Fibroblast of lung (primary cell): ENCODE data around the gene OR10G3. TPM values are rescaled to one million over a fixed set of nuclear protein-coding genes. Genes with fewer than 3 reads are reported as not detected.

Source experiments
- DNase-seq, 2 donors: peaks; one replicate each; pipeline versions ENCODE4 v3.0.0 to v3.0.0-alpha.2; 2010; ENCODE audit warnings: low read depth in 2 of 2
- H2AFZ ChIP-seq: 2 replicates; pipeline ENCODE4 v1.5.1; 2012; ENCODE audit warnings: low read length, control low read depth, inconsistent platforms
- H3K27ac ChIP-seq: 2 replicates; pipeline ENCODE4 v1.5.1; 2011; ENCODE audit warnings: low read length, control low read depth; ENCODE audit not compliant: insufficient read depth
- H3K27me3 ChIP-seq: 2 replicates; pipeline ENCODE4 v1.5.1; 2011; ENCODE audit warnings: mild to moderate bottlenecking, low read length; ENCODE audit not compliant: control insufficient read depth, insufficient read depth
- H3K36me3 ChIP-seq: 2 replicates; pipeline ENCODE4 v1.5.1; 2011; ENCODE audit warnings: low read length; ENCODE audit not compliant: control insufficient read depth, insufficient read depth
- H3K4me1 ChIP-seq: 2 replicates; pipeline ENCODE4 v1.5.1; 2011; ENCODE audit warnings: low read length; ENCODE audit not compliant: control insufficient read depth, insufficient read depth; ENCODE audit errors: extremely low read depth
- H3K4me2 ChIP-seq: 2 replicates; pipeline ENCODE4 v1.5.1; 2011; ENCODE audit warnings: low read length, control low read depth; ENCODE audit not compliant: insufficient read depth; ENCODE audit errors: extremely low read depth
- H3K4me3 ChIP-seq, 4 experiments: fragments of 200-600 bp in 1 of 4; sonication (generic) in 1 of 4; replicated peaks in 1 of 4; 2 replicates each; pipeline ENCODE4 v1.5.1; 2011 to 2016; ENCODE audit warnings: low read length in 4 of 4, low read depth in 3 of 4, mild to moderate bottlenecking in 3 of 4, control low read depth in 2 of 4, inconsistent platforms in 1 of 4, mixed read lengths in 1 of 4; ENCODE audit not compliant: insufficient read depth in 1 of 4; ENCODE audit errors: control extremely low read depth in 1 of 4
- H3K79me2 ChIP-seq: 2 replicates; pipeline ENCODE4 v1.5.1; 2012; ENCODE audit warnings: mild to moderate bottlenecking, low read length, inconsistent platforms; ENCODE audit not compliant: control insufficient read depth, insufficient read depth
- H3K9ac ChIP-seq: 2 replicates; pipeline ENCODE4 v1.5.1; 2011; ENCODE audit warnings: mild to moderate bottlenecking, low read length, control low read depth; ENCODE audit not compliant: insufficient read depth
- H3K9me3 ChIP-seq: 2 replicates; pipeline ENCODE4 v1.5.1; 2012; ENCODE audit warnings: low read depth, low read length; ENCODE audit not compliant: control insufficient read depth, insufficient read depth
- H4K20me1 ChIP-seq: 2 replicates; pipeline ENCODE4 v1.5.1; 2011; ENCODE audit warnings: low read length; ENCODE audit not compliant: control insufficient read depth, insufficient read depth; ENCODE audit errors: extremely low read depth
- EZH2 ChIP-seq: IDR thresholded peaks from 2 replicates; pipeline ENCODE4 v1.5.1; 2012; ENCODE audit warnings: low read length, control low read depth, mild to moderate bottlenecking; ENCODE audit errors: missing control alignments
- polyA plus RNA-seq, 2 donors: library from polyadenylated mRNA; depleted of rRNA in 1 of 2; stranded (reverse) in 1 of 2; unstranded in 1 of 2; fragments of >200 nt; gene quantifications; 2 replicates each; pipeline ENCODE4 v1.2.1, GENCODE V29; 2011 to 2012; ENCODE audit warnings: missing spikeins in 1 of 2
- total RNA-seq: library from RNA; depleted of rRNA; stranded (reverse); fragments of >200 nt; gene quantifications from 2 replicates; pipeline ENCODE4 v1.2.1, GENCODE V29; 2014
- TF ChIP-seq, protein P1 (sequence below), 2 donors: IDR thresholded peaks in 1 of 2; conservative IDR thresholded peaks in 1 of 2; 1 replicate in 1 of 2; 2 replicates in 1 of 2; pipeline ENCODE4 v1.5.1; 2011 to 2012; ENCODE audit warnings: low read length in 2 of 2, control low read depth in 1 of 2, inconsistent platforms in 1 of 2, low read depth in 1 of 2, mild to moderate bottlenecking in 1 of 2

Gene OR10G3
- total and polyA plus RNA-seq, 2 donors (not counting 1 experiment from before 2014, with no cell fraction given), result not detected

DNA sequence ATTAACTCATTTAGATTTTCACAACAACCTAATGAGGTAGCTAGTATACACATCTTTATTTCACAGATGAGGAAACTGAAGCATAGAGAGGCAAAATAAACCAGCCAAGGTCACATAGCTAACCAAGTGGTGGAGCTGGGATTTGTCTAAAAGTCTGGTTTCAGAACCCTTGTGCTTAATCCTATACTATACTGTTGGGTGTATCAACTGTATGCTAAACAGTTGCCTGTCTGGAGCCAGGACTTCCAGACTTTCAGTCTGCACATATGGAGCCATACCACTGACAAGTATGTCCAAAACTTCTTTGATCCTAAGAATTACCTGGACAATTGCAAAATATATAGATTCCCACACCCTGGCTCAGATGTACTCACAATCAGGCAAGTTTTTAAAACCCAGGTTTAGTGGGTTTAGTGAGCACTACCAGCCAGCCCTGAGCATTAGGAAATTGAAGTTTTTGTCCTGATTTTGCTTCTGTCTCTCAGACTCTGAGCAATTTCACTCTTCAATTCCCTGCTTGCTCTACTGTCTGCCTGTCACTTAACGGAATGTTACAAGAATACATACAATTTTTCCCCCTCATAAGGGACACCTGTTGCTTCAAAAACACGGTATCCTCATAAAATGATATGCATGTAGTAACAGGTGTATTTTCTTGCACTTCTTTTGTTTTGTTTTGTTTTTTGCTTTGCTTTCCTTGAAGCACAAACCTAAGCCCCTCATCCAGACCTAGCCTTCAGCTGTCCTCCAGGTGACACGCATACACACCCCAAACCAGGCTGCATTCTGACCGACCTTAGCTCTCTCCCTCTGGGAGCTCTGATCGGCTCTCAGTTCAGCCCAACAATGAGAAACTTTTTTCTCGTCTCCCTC lies 44.1 kb downstream of the OR10G3 start:
- Histone ChIP-seq H2AFZ (no peak overlapping the region), H3K4me2 (no peak overlapping the region), H3K36me3 (no peaks in the 10 kb centered on the region), H3K4me1 (no peaks in the 10 kb centered on the region), H3K9ac (no peak overlapping the region), H3K4me3 (no peak overlapping the region), H3K27me3 (peaks cover 37% of the 10 kb centered on the region), H3K9me3 (no peaks in the 10 kb centered on the region), H4K20me1 (no peaks in the 10 kb centered on the region), H3K79me2 (no peaks in the 10 kb centered on the region), H3K27ac (no peak overlapping the region)
- DNase-seq, result no peak
- peak; percentile 66 for TF ChIP-seq EZH2
- TF ChIP-seq, protein P1, sequence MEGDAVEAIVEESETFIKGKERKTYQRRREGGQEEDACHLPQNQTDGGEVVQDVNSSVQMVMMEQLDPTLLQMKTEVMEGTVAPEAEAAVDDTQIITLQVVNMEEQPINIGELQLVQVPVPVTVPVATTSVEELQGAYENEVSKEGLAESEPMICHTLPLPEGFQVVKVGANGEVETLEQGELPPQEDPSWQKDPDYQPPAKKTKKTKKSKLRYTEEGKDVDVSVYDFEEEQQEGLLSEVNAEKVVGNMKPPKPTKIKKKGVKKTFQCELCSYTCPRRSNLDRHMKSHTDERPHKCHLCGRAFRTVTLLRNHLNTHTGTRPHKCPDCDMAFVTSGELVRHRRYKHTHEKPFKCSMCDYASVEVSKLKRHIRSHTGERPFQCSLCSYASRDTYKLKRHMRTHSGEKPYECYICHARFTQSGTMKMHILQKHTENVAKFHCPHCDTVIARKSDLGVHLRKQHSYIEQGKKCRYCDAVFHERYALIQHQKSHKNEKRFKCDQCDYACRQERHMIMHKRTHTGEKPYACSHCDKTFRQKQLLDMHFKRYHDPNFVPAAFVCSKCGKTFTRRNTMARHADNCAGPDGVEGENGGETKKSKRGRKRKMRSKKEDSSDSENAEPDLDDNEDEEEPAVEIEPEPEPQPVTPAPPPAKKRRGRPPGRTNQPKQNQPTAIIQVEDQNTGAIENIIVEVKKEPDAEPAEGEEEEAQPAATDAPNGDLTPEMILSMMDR (conservative IDR thresholded peaks at IDR 0.05 in 1 of 2, IDR thresholded peaks at IDR 0.05 in 1 of 2; ENCODE audit: low read depth in 1 of 2, low read length in 2 of 2), result no peak

DNA sequence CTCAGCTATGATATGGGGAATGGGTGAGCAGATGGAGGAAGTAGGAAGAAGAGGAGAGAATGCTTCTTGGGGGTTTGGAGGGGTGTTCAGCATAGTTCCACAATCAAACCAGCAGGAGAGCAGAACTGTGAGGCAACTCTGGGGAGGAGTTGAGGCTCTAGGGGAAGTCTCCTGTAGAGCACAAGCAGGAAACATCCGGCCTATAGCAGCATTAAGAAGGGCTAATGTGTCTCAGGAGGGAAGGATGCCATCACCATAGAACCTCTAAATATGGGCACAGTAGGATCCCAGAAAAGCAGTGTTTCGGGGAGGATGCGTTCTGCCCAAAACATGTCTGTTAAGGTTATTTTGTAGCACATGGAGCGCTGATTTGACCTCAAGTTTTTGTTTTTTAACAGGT lies 45.3 kb downstream of the OR10G3 start:
- Histone ChIP-seq H3K4me3 (no peak overlapping the region), H4K20me1 (no peaks in the 10 kb centered on the region), H3K9me3 (no peaks in the 10 kb centered on the region), H3K27ac (no peak overlapping the region), H3K9ac (no peak overlapping the region), H2AFZ (no peak overlapping the region), H3K4me2 (no peak overlapping the region), H3K79me2 (no peaks in the 10 kb centered on the region), H3K27me3 (peaks cover 37% of the 10 kb centered on the region), H3K4me1 (no peaks in the 10 kb centered on the region), H3K36me3 (no peaks in the 10 kb centered on the region)
- no peak for DNase-seq
- TF ChIP-seq EZH2, result no peak
- TF ChIP-seq, protein P1 (conservative IDR thresholded peaks at IDR 0.05 in 1 of 2, IDR thresholded peaks at IDR 0.05 in 1 of 2; ENCODE audit: low read depth in 1 of 2, low read length in 2 of 2), result no peak

DNA sequence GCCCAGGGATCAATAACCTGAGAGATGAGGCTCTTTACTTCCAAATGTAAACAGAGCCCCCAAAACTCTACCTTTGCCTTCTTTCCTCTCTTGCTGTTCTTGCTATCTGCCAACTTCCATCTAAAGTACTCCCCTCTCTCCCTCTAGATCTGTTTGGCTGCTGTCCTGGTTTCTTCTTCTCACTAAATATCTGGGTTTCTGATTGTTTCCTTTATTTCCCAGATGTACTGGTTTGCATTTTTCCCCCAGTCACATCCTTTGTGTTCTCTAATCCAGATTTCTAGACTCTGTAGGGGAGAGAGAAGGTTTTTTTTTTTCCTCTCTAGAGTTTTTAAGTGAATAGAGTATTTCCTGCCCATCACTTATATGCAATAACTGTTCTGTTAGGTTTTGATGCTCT lies 46.6 kb downstream of the OR10G3 start:
- Histone ChIP-seq H3K9me3 (no peaks in the 10 kb centered on the region), H3K27me3 (peaks cover 37% of the 10 kb centered on the region), H2AFZ (no peak overlapping the region), H3K9ac (no peak overlapping the region), H3K4me1 (no peaks in the 10 kb centered on the region), H3K4me2 (no peak overlapping the region), H3K4me3 (no peak overlapping the region), H3K36me3 (no peaks in the 10 kb centered on the region), H4K20me1 (no peaks in the 10 kb centered on the region), H3K79me2 (no peaks in the 10 kb centered on the region), H3K27ac (no peak overlapping the region)
- DNase-seq, result no peak
- no peak for TF ChIP-seq EZH2
- TF ChIP-seq, protein P1 (conservative IDR thresholded peaks at IDR 0.05 in 1 of 2, IDR thresholded peaks at IDR 0.05 in 1 of 2; ENCODE audit: low read depth in 1 of 2, low read length in 2 of 2), result no peak
